IMR-90 (cell line): ENCODE results near the gene VEZT. TPM values are rescaled to one million over a fixed set of nuclear protein-coding genes. Genes with fewer than 3 reads are reported as not detected.
A peak's percentile ranks its signal among the peaks of the same experiment; 100 is the strongest.

Source experiments
- ATAC-seq: fragments of 200-7000 bp; cut with Tn5 transposase; 2 replicates; pipeline ENCODE4 v1.9.1; 2020; ENCODE audit warnings: low read depth, mild to moderate bottlenecking, moderate library complexity
- BruUV-seq: library from RNA; stranded (reverse); fragments of 400-500 nt; replicated peaks from 2 replicates; lab custom pipeline; 2021; lab: Mats Ljungman, UMichigan
- CTCF ChIA-PET: fragments of 300-600 bp; formaldehyde crosslinking; extraction: SDS; loops from one replicate; lab custom pipeline; 2021; ENCODE audit warnings: antibody characterized with exemption; lab: Yijun Ruan, JAX
- POLR2A ChIA-PET: fragments of 300-600 bp; sonication (Branson Sonifier 250); formaldehyde crosslinking; loops from one replicate; lab custom pipeline; 2022; ENCODE audit warnings: antibody characterized with exemption; ENCODE audit not compliant: unreplicated experiment; lab: Charles Lee
- DNase-seq: peaks from one replicate; pipeline ENCODE4 v3.0.0; 2013
- H2AFZ ChIP-seq: replicated peaks from 2 replicates; pipeline ENCODE3; 2013; ENCODE audit warnings: low read length, mild to moderate bottlenecking; ENCODE audit not compliant: poor library complexity
- H2AK5ac ChIP-seq: 2 replicates; pipeline ENCODE4 v1.6.1; 2013; ENCODE audit warnings: low read depth, low read length, inconsistent platforms
- H2AK9ac ChIP-seq: replicated peaks from 2 replicates; pipeline ENCODE3; 2013; ENCODE audit warnings: mild to moderate bottlenecking, low read depth, low read length, moderate library complexity; ENCODE audit not compliant: poor library complexity
- H2BK120ac ChIP-seq: 2 replicates; pipeline ENCODE4 v1.6.1; 2013; ENCODE audit warnings: low read depth, low read length, inconsistent platforms
- H2BK15ac ChIP-seq: 3 replicates; pipeline ENCODE4 v1.6.1; 2013; ENCODE audit warnings: low read depth, low read length, inconsistent platforms
- H2BK20ac ChIP-seq: 2 replicates; pipeline ENCODE4 v1.6.1; 2013; ENCODE audit warnings: low read depth, mild to moderate bottlenecking, inconsistent platforms, low read length, moderate library complexity
- H2BK5ac ChIP-seq: 2 replicates; pipeline ENCODE4 v1.6.1; 2013; ENCODE audit warnings: mild to moderate bottlenecking, low read depth, low read length, inconsistent platforms; ENCODE audit not compliant: poor library complexity, severe bottlenecking
- H3K14ac ChIP-seq: replicated peaks from 2 replicates; pipeline ENCODE4 v1.6.1; 2013; ENCODE audit warnings: low read depth, low read length, inconsistent platforms
- H3K18ac ChIP-seq: 2 replicates; pipeline ENCODE4 v1.6.1; 2013; ENCODE audit warnings: low read depth, low read length, control low read depth
- H3K23ac ChIP-seq: 2 replicates; pipeline ENCODE4 v1.6.1; 2013; ENCODE audit warnings: low read depth, low read length, inconsistent platforms
- H3K27ac ChIP-seq: 2 replicates; pipeline ENCODE4 v1.5.1; 2013; ENCODE audit warnings: mild to moderate bottlenecking, control low read depth, low read length; ENCODE audit not compliant: insufficient read depth
- H3K27me3 ChIP-seq: 2 replicates; pipeline ENCODE4 v1.6.1; 2013; ENCODE audit warnings: low read length; ENCODE audit not compliant: control insufficient read depth, insufficient read depth
- H3K36me3 ChIP-seq: 2 replicates; pipeline ENCODE4 v1.6.1; 2013; ENCODE audit warnings: low read length, mixed read lengths; ENCODE audit not compliant: control insufficient read depth, insufficient read depth
- H3K4ac ChIP-seq: 2 replicates; pipeline ENCODE4 v1.6.1; 2013; ENCODE audit warnings: low read depth, low read length, inconsistent platforms
- H3K4me1 ChIP-seq: 2 replicates; pipeline ENCODE4 v1.6.1; 2013; ENCODE audit warnings: low read length, mixed read lengths; ENCODE audit not compliant: control insufficient read depth, insufficient read depth
- H3K4me2 ChIP-seq: 2 replicates; pipeline ENCODE4 v1.6.1; 2013; ENCODE audit warnings: low read depth, mild to moderate bottlenecking, control low read depth, low read length, moderate library complexity
- H3K4me3 ChIP-seq: 2 replicates; pipeline ENCODE4 v1.5.1; 2013; ENCODE audit warnings: low read depth, mild to moderate bottlenecking, control low read depth, low read length, moderate library complexity; ENCODE audit not compliant: insufficient read depth
- H3K56ac ChIP-seq: 2 replicates; pipeline ENCODE4 v1.6.1; 2013; ENCODE audit warnings: low read length, inconsistent platforms; ENCODE audit not compliant: insufficient read depth; ENCODE audit errors: extremely low read depth
- H3K79me1 ChIP-seq, 2 experiments: 2 replicates each; pipeline ENCODE4 v1.6.1; 2013; ENCODE audit warnings: low read length in 2 of 2, inconsistent platforms in 1 of 2, low read depth in 1 of 2
- H3K9ac ChIP-seq: 2 replicates; pipeline ENCODE4 v1.6.1; 2013; ENCODE audit warnings: low read depth, low read length, control low read depth
- H3K9me1 ChIP-seq: 2 replicates; pipeline ENCODE4 v1.6.1; 2013; ENCODE audit warnings: low read length, inconsistent platforms; ENCODE audit not compliant: insufficient read depth
- H3K9me3 ChIP-seq: 2 replicates; pipeline ENCODE4 v1.6.1; 2013; ENCODE audit warnings: low read length; ENCODE audit not compliant: control insufficient read depth, insufficient read depth
- H4K20me1 ChIP-seq: 2 replicates; pipeline ENCODE4 v1.6.1; 2013; ENCODE audit warnings: low read length, inconsistent platforms; ENCODE audit not compliant: insufficient read depth
- H4K5ac ChIP-seq: 2 replicates; pipeline ENCODE4 v1.6.1; 2013; ENCODE audit warnings: mild to moderate bottlenecking, low read depth, low read length, control low read depth
- H4K8ac ChIP-seq, 2 experiments: 2 replicates each; pipeline ENCODE4 v1.6.1; 2013; ENCODE audit warnings: low read depth in 2 of 2, low read length in 2 of 2, control low read depth in 1 of 2, inconsistent platforms in 1 of 2
- H4K91ac ChIP-seq: 2 replicates; pipeline ENCODE4 v1.6.1; 2013; ENCODE audit warnings: low read depth, low read length, inconsistent platforms; ENCODE audit not compliant: insufficient read depth
- BHLHE40 ChIP-seq: fragments of 150-350 bp; IDR thresholded peaks from 2 replicates; pipeline ENCODE4 v1.6.1; 2016; ENCODE audit warnings: mild to moderate bottlenecking, low read depth, low read length
- CEBPB ChIP-seq: IDR thresholded peaks from 2 replicates; pipeline ENCODE4 v1.6.1; 2012; ENCODE audit warnings: low read depth, low read length, improper control_type of control experiment
- CHD1 ChIP-seq: IDR thresholded peaks from 2 replicates; pipeline ENCODE4 v1.6.1; 2012; ENCODE audit warnings: low read depth, low read length, improper control_type of control experiment
- CTCF ChIP-seq: conservative IDR thresholded peaks from 2 replicates; pipeline ENCODE4 v1.5.1; 2012; ENCODE audit warnings: mild to moderate bottlenecking, low read depth, low read length, improper control_type of control experiment
- ELK1 ChIP-seq: fragments of 150-350 bp; IDR thresholded peaks from 2 replicates; pipeline ENCODE4 v1.6.1; 2016; ENCODE audit warnings: low read depth, mild to moderate bottlenecking, low read length, moderate library complexity, borderline replicate concordance
- FOS ChIP-seq: fragments of 150-350 bp; IDR thresholded peaks from 2 replicates; pipeline ENCODE4 v1.6.1; 2016; ENCODE audit warnings: low read depth, low read length
- MAFK ChIP-seq: IDR thresholded peaks from 2 replicates; pipeline ENCODE4 v1.6.1; 2012; ENCODE audit warnings: low read depth, low read length, improper control_type of control experiment
- MAZ ChIP-seq: IDR thresholded peaks from 2 replicates; pipeline ENCODE4 v1.6.1; 2012; ENCODE audit warnings: low read depth, mild to moderate bottlenecking, low read length, improper control_type of control experiment, moderate library complexity, borderline replicate concordance
- MXI1 ChIP-seq: IDR thresholded peaks from 2 replicates; pipeline ENCODE4 v1.6.1; 2012; ENCODE audit warnings: low read depth, mild to moderate bottlenecking, low read length, moderate library complexity, borderline replicate concordance
- NFE2L2 ChIP-seq: fragments of 150-350 bp; IDR thresholded peaks from 2 replicates; pipeline ENCODE4 v1.6.1; 2016; ENCODE audit warnings: low read depth, mild to moderate bottlenecking, low read length
- POLR2A ChIP-seq: IDR thresholded peaks from 2 replicates; pipeline ENCODE4 v1.6.1; 2012; ENCODE audit warnings: mild to moderate bottlenecking, low read depth, low read length
- RAD21 ChIP-seq: IDR thresholded peaks from 2 replicates; pipeline ENCODE4 v1.6.1; 2012; ENCODE audit warnings: low read length, improper control_type of control experiment
- RCOR1 ChIP-seq: IDR thresholded peaks from 2 replicates; pipeline ENCODE4 v1.6.1; 2012; ENCODE audit warnings: mild to moderate bottlenecking, low read length, improper control_type of control experiment; ENCODE audit not compliant: insufficient replicate concordance
- RFX5 ChIP-seq: IDR thresholded peaks from 2 replicates; pipeline ENCODE4 v1.8.0; 2012; ENCODE audit warnings: low read depth, mild to moderate bottlenecking, low read length, moderate library complexity
- SMC3 ChIP-seq: fragments of 150-350 bp; IDR thresholded peaks from 2 replicates; pipeline ENCODE4 v1.6.1; 2016; ENCODE audit warnings: low read depth, mild to moderate bottlenecking, antibody characterized with exemption, low read length, moderate library complexity
- USF2 ChIP-seq: fragments of 150-350 bp; IDR thresholded peaks from 2 replicates; pipeline ENCODE4 v1.6.1; 2017; ENCODE audit warnings: mild to moderate bottlenecking, antibody characterized with exemption, low read length, low read depth
- WGBS, 2 experiments: methylation state at CpG; one replicate each; pipeline versions ENCODE4 v1.1.5 to v1.1.7; 2013; ENCODE audit warnings: missing lambda C conversion rate in 2 of 2; ENCODE audit not compliant: insufficient read length in 1 of 2; ENCODE audit errors: extremely low coverage in 2 of 2; 5-methylcytosine and 5-hydroxymethylcytosine counted together
- dilution Hi-C: fragments of 300-500 bp; cut with HindIII; formaldehyde crosslinking; loops from one replicate; pipeline ENCODE4 v1.14.3; 2018; ENCODE audit warnings: low sequenced_read_pairs; ENCODE audit not compliant: unreplicated experiment
- in situ Hi-C: fragments of 300-500 bp; cut with MboI; formaldehyde crosslinking; loops from 3 replicates; pipeline ENCODE4 v1.14.3; 2019; ENCODE audit warnings: low sequenced_read_pairs, inconsistent platforms, mixed read lengths
- intact Hi-C: fragments of 100-400 bp; cut with micrococcal nuclease; formaldehyde crosslinking; loops from 2 replicates; pipeline ENCODE4 v1.10.0; 2022
- polyA plus RNA-seq, 3 experiments: library from polyadenylated mRNA; depleted of rRNA; stranded (reverse); fragments of >200 nt; gene quantifications; 2 replicates each; pipeline ENCODE4 v1.2.3, GENCODE V29; 2012; ENCODE audit warnings: low replicate concordance in 1 of 3
- total RNA-seq: library from RNA; depleted of rRNA; stranded (reverse); fragments of >200 nt; gene quantifications from 2 replicates; pipeline ENCODE4 v1.2.3, GENCODE V29; 2012

Gene VEZT
- total and polyA plus RNA-seq, 2 of the 4 experiments (the other 2 are of a cell fraction) = 54.5 to 90.2 TPM

GRCh38 chr12:95277139-95277538, 59.5 kb downstream of the VEZT start:
- intact Hi-C loops = loop anchor here (2.0 kb wide), 1 partner anchor 196 kb away; no protein-coding TSS in a partner anchor
- Histone ChIP-seq H2BK120ac (no peak overlapping the region), H2BK20ac (no peak overlapping the region), H3K18ac (no peak overlapping the region), H3K36me3 (peaks cover 10% of the 10 kb centered on the region), H3K27me3 (no peaks in the 10 kb centered on the region), H3K9ac (no peak overlapping the region), H2AK9ac (no peak overlapping the region), H3K27ac (peak overlapping the region; percentile 40; the same call in 1 of the 2 replicates), H3K23ac (no peak overlapping the region; the same call in 1 of the 2 replicates), H3K4me1 (peaks cover 5% of the 10 kb centered on the region; the same call in 1 of the 2 replicates), H2BK5ac (peak overlapping the region; percentile 82), H3K9me1 (peaks cover under 1% of the 10 kb centered on the region), H3K56ac (no peak overlapping the region), H4K20me1 (peaks cover 4% of the 10 kb centered on the region; the same call in 1 of the 2 replicates), H2BK15ac (no peak overlapping the region), H3K9me3 (no peaks in the 10 kb centered on the region), H4K5ac (no peak overlapping the region), H3K4me3 (no peak overlapping the region), H2AK5ac (no peak overlapping the region), H3K4ac (no peak overlapping the region), H3K79me1 (peaks cover 22% of the 10 kb centered on the region in 2 experiments), H2AFZ (no peak overlapping the region), H3K14ac (no peak overlapping the region), H3K4me2 (no peak overlapping the region), H4K8ac (no peak overlapping the region), H4K91ac (no peak overlapping the region)
- ATAC-seq (peak; percentile 97), DNase-seq (peak; percentile 97)
- BruUV-seq = no TSS peak
- in situ Hi-C loops = no loop called here
- no CpG with 5 or more reads among the region's 1 CpG for WGBS, 2 experiments
- dilution Hi-C loops = no loop called here
- POLR2A ChIA-PET = no interaction called here
- TF ChIP-seq ELK1 (no peak), MAZ (no peak), MAFK (no peak), RAD21 (no peak), CTCF (no peak), RCOR1 (no peak), POLR2A (no peak), FOS (peak; percentile 84), RFX5 (no peak), BHLHE40 (0 out of 2 replicates have a peak, but pooled peaks have one; percentile 37), MXI1 (peak; percentile 89), USF2 (peak; percentile 41), CHD1 (no peak), NFE2L2 (no peak), CEBPB (peak; percentile 12; the same call in 1 of the 2 replicates), SMC3 (no peak)
- CTCF ChIA-PET = interaction anchor here (0.6 kb wide), 1 partner anchor 10 kb away, joined by 3 read pairs; no protein-coding TSS in a partner anchor
